A673 (cell line): ENCODE data around the gene DIP2B. TPM values are rescaled to one million over a fixed set of nuclear protein-coding genes. Genes with fewer than 3 reads are reported as not detected.

ENCODE experiments used
- BruUV-seq: library from RNA; stranded (reverse); fragments of 400-500 nt; replicated peaks from 2 replicates; lab custom pipeline; 2021; lab: Mats Ljungman, UMichigan
- CTCF ChIA-PET: fragments of 300-600 bp; sonication (Branson Sonifier 250); formaldehyde crosslinking; loops from one replicate; lab custom pipeline; 2022; ENCODE audit warnings: antibody characterized with exemption; lab: Charles Lee
- POLR2A ChIA-PET: fragments of 300-600 bp; sonication (Branson Sonifier 250); formaldehyde crosslinking; loops from one replicate; lab custom pipeline; 2022; ENCODE audit warnings: antibody characterized with exemption; ENCODE audit not compliant: low non-redundant PET; lab: Charles Lee
- DNase-seq: peaks from one replicate; pipeline ENCODE4 v3.0.0-alpha.2; 2015; ENCODE audit warnings: low spot score
- H3K27ac ChIP-seq: fragments of 200-600 bp; sonication (generic); 2 replicates; pipeline ENCODE4 v1.5.1; 2016; ENCODE audit warnings: mixed run types, low read depth, mild to moderate bottlenecking, mixed read lengths, antibody characterized with exemption, low read length; ENCODE audit not compliant: poor library complexity, severe bottlenecking
- H3K27me3 ChIP-seq: fragments of 200-600 bp; sonication (generic); replicated peaks from 2 replicates; pipeline ENCODE4 v1.6.1; 2017; ENCODE audit warnings: mixed run types, low read depth, mild to moderate bottlenecking, mixed read lengths, antibody characterized with exemption, low read length; ENCODE audit not compliant: insufficient read depth, poor library complexity
- H3K36me3 ChIP-seq: fragments of 200-600 bp; sonication (generic); 2 replicates; pipeline ENCODE4 v1.6.1; 2016; ENCODE audit warnings: mixed run types, mild to moderate bottlenecking, mixed read lengths, antibody characterized with exemption, low read length; ENCODE audit not compliant: insufficient read depth, poor library complexity, severe bottlenecking
- H3K4me1 ChIP-seq: fragments of 200-600 bp; sonication (generic); 2 replicates; pipeline ENCODE4 v1.6.1; 2017; ENCODE audit warnings: mixed run types, mild to moderate bottlenecking, mixed read lengths, antibody characterized with exemption, low read length; ENCODE audit not compliant: insufficient read depth, poor library complexity, severe bottlenecking
- H3K4me3 ChIP-seq: fragments of 200-600 bp; sonication (generic); 2 replicates; pipeline ENCODE4 v1.5.1; 2016; ENCODE audit warnings: low read depth, mixed run types, mild to moderate bottlenecking, mixed read lengths, low read length; ENCODE audit not compliant: poor library complexity, severe bottlenecking
- H3K9me3 ChIP-seq: fragments of 200-600 bp; sonication (generic); 2 replicates; pipeline ENCODE4 v1.6.1; 2016; ENCODE audit warnings: mixed run types, low read depth, mild to moderate bottlenecking, mixed read lengths, antibody characterized with exemption, low read length; ENCODE audit not compliant: poor library complexity, severe bottlenecking
- CTCF ChIP-seq: fragments of 300-800, 200-600 bp; sonication (generic); conservative IDR thresholded peaks from 2 replicates; pipeline ENCODE4 v1.5.1; 2017; ENCODE audit warnings: low read depth, mild to moderate bottlenecking, antibody characterized with exemption, low read length, moderate library complexity, mixed read lengths
- EZH2 ChIP-seq: fragments of 200-600 bp; sonication (generic); IDR thresholded peaks from 2 replicates; pipeline ENCODE4 v1.6.1; 2017; ENCODE audit warnings: borderline replicate concordance, low read depth, mild to moderate bottlenecking, mixed read lengths, antibody characterized with exemption, low read length; ENCODE audit not compliant: poor library complexity, severe bottlenecking
- intact Hi-C: fragments of 100-400 bp; cut with micrococcal nuclease; formaldehyde crosslinking; loops from one replicate; pipeline ENCODE4 v1.10.0; 2022; ENCODE audit not compliant: unreplicated experiment
- total RNA-seq: library from RNA; stranded (reverse); gene quantifications from 2 replicates; pipeline ENCODE4 v1.2.3, GENCODE V29; 2021

DIP2B gene
- total RNA-seq, 1 experiment from 2014 or later: 40.5 TPM

DNA sequence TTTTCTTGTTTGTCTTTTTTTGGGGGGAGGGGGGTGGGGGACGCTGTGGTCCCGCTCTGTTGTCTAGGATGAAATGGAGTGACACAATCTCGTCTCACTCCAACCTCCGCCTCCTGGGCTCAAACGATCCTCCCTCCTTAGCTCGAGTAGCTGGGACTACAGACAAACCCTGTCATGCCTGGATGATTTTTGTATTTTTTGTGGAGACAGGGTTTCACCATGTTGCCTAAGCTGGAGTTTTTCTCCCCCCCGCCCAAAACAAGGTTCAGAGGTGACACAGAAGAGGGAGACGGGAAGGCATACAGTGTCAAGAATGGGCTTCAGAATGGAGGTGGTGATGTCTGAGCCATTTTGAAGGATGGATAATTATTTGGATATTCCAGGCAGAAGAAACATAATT, 142.2 kb downstream of the DIP2B start:
- no peak overlapping the region for H3K27ac ChIP-seq
- BruUV-seq: no TSS peak
- no peak for DNase-seq
- H3K9me3 ChIP-seq: no peaks in the 10 kb centered on the region
- CTCF ChIA-PET: no interaction called here
- H3K36me3 ChIP-seq: no peaks in the 10 kb centered on the region
- peaks cover 4% of the 10 kb centered on the region for H3K4me1 ChIP-seq
- intact Hi-C loops: no loop called here
- no peaks in the 10 kb centered on the region for H3K27me3 ChIP-seq
- TF ChIP-seq EZH2 (no peak), CTCF (no peak)
- H3K4me3 ChIP-seq: no peak overlapping the region
- POLR2A ChIA-PET: no interaction called here

DNA sequence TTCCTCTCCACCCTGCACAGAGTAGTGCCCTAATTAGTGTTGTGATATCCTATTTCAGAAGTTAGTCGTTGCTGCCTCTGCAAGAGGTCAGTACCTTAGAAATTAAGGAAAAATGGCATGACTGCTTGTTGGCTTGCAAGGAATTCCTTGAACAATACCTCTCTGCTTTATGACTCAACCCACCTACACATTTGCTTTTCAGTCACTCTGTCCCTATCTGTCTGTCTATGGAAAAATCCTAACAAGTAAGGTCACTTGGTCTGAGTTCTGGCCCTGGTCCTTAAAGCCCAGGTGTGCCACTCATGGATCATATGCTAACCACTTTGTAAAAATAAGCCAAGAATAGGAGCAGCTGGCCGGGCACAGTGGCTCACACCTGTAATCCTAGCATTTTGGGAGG, 142.7 kb downstream of the DIP2B start:
- ChIA-PET CTCF (no interaction called here), POLR2A (no interaction called here)
- Histone ChIP-seq H3K9me3 (no peaks in the 10 kb centered on the region), H3K27ac (no peak overlapping the region), H3K4me3 (no peak overlapping the region), H3K36me3 (no peaks in the 10 kb centered on the region), H3K27me3 (no peaks in the 10 kb centered on the region), H3K4me1 (peaks cover 4% of the 10 kb centered on the region)
- intact Hi-C loops: no loop called here
- no TSS peak for BruUV-seq
- DNase-seq: no peak
- TF ChIP-seq CTCF (no peak), EZH2 (no peak)

DNA sequence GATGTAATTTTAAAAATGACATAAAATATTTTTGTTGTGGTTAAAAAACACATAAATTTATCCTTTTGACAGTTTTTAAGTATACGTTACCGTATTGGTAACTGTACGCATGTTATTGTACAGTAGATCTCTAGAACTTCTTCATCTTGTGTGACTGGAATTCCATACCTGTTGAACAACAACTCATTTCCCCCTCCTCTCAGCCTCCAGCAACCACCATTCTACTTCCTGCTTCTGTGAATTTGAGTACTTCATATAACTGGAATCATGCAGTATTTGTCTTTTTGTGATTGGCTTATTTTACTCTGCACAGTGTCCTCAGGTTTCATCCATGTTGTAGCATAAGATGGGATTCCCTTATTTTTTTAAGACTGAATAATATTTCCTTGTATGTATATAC, 145.5 kb downstream of the DIP2B start:
- peaks cover 4% of the 10 kb centered on the region for H3K4me1 ChIP-seq
- no TSS peak for BruUV-seq
- H3K9me3 ChIP-seq: no peaks in the 10 kb centered on the region
- POLR2A ChIA-PET: no interaction called here
- no peak overlapping the region for H3K27ac ChIP-seq
- no peaks in the 10 kb centered on the region for H3K36me3 ChIP-seq
- DNase-seq: no peak
- TF ChIP-seq CTCF (no peak), EZH2 (no peak)
- intact Hi-C loops: no loop called here
- H3K4me3 ChIP-seq: no peak overlapping the region
- H3K27me3 ChIP-seq: no peaks in the 10 kb centered on the region
- CTCF ChIA-PET: no interaction called here
